NCI-H128 (cell line): ENCODE data around the gene LEMD1.

ENCODE experiments used
- DNase-seq: peaks from one replicate; lab custom pipeline; 2025; ENCODE audit not compliant: unreplicated experiment; lab: John Stamatoyannopoulos, UW

The LEMD1 gene

GRCh38 chr1:205421798-205422197 is at the start of gene LEMD1:
LEMD1 (minus strand) TSS chr1:205422056; CDS start chr1:205420536, 1,520 bp downstream.
- DNase-seq, result peak; percentile 59

GRCh38 chr1:205470131-205470530 is 48.3 kb upstream of the LEMD1 start:
- DNase-seq, result no peak

GRCh38 chr1:205466595-205467220 is 44.9 kb upstream of the LEMD1 start:
- DNase-seq, result no peak

- DNase-seq, result no peak
Observed at GRCh38 chr1:205465392-205465791, 43.5 kb upstream of the LEMD1 start.

- no peak for DNase-seq
Observed at GRCh38 chr1:205458777-205459566, 37.1 kb upstream of the LEMD1 start.

- peak; percentile 66 for DNase-seq
Observed at GRCh38 chr1:205456868-205457745, 35.3 kb upstream of the LEMD1 start.

GRCh38 chr1:205456383-205456867 is 34.6 kb upstream of the LEMD1 start:
- DNase-seq, result no peak

GRCh38 chr1:205455581-205456382 is 33.9 kb upstream of the LEMD1 start, which contains the start of gene BLACAT1:
BLACAT1 (minus strand) TSS chr1:205456045.
- no peak for DNase-seq

- DNase-seq, result no peak
Observed at GRCh38 chr1:205454903-205455335, 33.1 kb upstream of the LEMD1 start.

GRCh38 chr1:205453466-205453865 is 31.6 kb upstream of the LEMD1 start:
- no peak for DNase-seq

- DNase-seq, result no peak
Observed at GRCh38 chr1:205452933-205453332, 31.1 kb upstream of the LEMD1 start.

GRCh38 chr1:205452364-205452763 is 30.5 kb upstream of the LEMD1 start:
- no peak for DNase-seq

- DNase-seq, result no peak
Observed at GRCh38 chr1:205451759-205452164, 29.9 kb upstream of the LEMD1 start.

GRCh38 chr1:205451202-205451601 is 29.3 kb upstream of the LEMD1 start:
- DNase-seq, result no peak

- DNase-seq, result no peak
Observed at GRCh38 chr1:205450448-205450847, 28.6 kb upstream of the LEMD1 start.

GRCh38 chr1:205449750-205450443 is 28.0 kb upstream of the LEMD1 start:
- peak; percentile 14 for DNase-seq

- no peak for DNase-seq
Observed at GRCh38 chr1:205449254-205449749, 27.4 kb upstream of the LEMD1 start.

- no peak for DNase-seq
Observed at GRCh38 chr1:205448540-205449253, 26.8 kb upstream of the LEMD1 start.
